ENCODE data around the gene STX3.

Gene STX3

GRCh38 chr11:59767225-59767611, 12.0 kb downstream of the STX3 start:
- DNase-seq (ENCODE audit: low read depth) = no peak
- TF ChIP-seq, protein P1, sequence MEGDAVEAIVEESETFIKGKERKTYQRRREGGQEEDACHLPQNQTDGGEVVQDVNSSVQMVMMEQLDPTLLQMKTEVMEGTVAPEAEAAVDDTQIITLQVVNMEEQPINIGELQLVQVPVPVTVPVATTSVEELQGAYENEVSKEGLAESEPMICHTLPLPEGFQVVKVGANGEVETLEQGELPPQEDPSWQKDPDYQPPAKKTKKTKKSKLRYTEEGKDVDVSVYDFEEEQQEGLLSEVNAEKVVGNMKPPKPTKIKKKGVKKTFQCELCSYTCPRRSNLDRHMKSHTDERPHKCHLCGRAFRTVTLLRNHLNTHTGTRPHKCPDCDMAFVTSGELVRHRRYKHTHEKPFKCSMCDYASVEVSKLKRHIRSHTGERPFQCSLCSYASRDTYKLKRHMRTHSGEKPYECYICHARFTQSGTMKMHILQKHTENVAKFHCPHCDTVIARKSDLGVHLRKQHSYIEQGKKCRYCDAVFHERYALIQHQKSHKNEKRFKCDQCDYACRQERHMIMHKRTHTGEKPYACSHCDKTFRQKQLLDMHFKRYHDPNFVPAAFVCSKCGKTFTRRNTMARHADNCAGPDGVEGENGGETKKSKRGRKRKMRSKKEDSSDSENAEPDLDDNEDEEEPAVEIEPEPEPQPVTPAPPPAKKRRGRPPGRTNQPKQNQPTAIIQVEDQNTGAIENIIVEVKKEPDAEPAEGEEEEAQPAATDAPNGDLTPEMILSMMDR (conservative IDR thresholded peaks at IDR 0.05; ENCODE audit: low read length) = no peak
- H3K4me3 ChIP-seq (ENCODE audit: low read length) = no peak overlapping the region

DNA sequence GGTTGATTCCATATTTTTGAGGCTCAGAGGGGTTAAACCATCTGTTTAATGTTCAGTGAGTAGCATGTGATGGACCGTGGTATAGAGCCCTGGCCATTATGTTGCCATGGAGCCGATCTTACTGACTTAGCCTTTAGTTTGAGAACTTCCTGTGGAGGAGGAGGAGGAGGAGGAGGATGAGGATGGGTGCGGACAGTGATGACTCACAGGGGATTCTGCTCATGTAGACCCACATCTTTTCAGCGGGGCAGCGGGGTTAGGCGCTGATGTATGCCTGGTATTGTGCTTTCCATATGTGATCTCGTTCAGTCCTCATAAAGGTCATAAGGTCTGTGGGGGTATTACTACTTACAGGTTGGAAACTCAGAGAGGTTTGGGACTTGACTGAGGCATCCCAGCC, 13.9 kb downstream of the STX3 start:
- TF ChIP-seq, protein P1 (conservative IDR thresholded peaks at IDR 0.05; ENCODE audit: low read length) = no peak
- no peak overlapping the region for H3K4me3 ChIP-seq (ENCODE audit: low read length)
- no peak for DNase-seq (ENCODE audit: low read depth)

GRCh38 chr11:59769828-59770227, 14.7 kb downstream of the STX3 start:
- DNase-seq (ENCODE audit: low read depth) = no peak
- H3K4me3 ChIP-seq (ENCODE audit: low read length) = no peak overlapping the region
- TF ChIP-seq, protein P1 (conservative IDR thresholded peaks at IDR 0.05; ENCODE audit: low read length) = no peak

DNA sequence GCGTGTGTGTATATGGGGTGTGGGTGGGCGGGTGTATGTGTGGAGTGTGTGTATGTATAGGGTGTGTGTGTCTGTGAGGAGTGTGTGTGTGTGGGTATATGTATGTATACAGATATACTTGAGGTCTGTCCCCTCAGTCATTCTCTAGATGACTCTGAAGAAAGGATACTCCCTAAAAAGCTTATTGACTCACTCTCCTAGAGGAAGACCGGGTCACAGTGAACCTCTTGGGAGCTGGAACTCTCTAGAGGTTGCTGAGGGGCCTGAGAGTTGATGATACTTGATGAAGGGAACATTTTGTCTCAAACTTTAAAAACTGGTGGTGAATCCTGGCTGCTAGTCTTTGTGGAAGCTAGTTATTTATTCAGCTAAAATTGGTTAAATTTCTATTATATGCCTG, 15.1 kb downstream of the STX3 start:
- no peak overlapping the region for H3K4me3 ChIP-seq (ENCODE audit: low read length)
- no peak for DNase-seq (ENCODE audit: low read depth)
- TF ChIP-seq, protein P1 (conservative IDR thresholded peaks at IDR 0.05; ENCODE audit: low read length) = no peak

- no peak for DNase-seq (ENCODE audit: low read depth)
- TF ChIP-seq, protein P1 (conservative IDR thresholded peaks at IDR 0.05; ENCODE audit: low read length) = no peak
- H3K4me3 ChIP-seq (ENCODE audit: low read length) = no peak overlapping the region
Observed at GRCh38 chr11:59770869-59771268, 15.7 kb downstream of the STX3 start.

DNA sequence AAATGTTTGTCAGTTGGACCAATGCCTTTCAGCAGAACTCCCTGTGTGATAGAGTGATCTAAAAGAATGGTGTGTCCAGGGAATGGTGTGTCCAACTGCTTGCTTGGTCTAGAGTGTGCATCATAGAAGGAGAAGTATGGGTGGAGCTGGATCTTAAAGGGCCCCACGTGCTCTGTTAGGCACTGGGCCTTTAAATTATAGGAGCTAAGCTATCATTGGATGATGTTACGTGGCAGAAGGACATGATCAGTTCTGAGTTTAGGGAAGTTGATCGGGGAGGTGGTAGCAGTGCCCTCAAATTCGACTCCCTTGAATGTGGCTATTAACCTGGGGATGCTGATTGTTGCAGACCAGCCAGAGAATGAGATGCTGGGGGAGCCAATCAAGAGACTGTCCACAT, 16.4 kb downstream of the STX3 start:
- H3K4me3 ChIP-seq (ENCODE audit: low read length) = no peak overlapping the region
- no peak for DNase-seq (ENCODE audit: low read depth)
- TF ChIP-seq, protein P1 (conservative IDR thresholded peaks at IDR 0.05; ENCODE audit: low read length) = no peak

DNA sequence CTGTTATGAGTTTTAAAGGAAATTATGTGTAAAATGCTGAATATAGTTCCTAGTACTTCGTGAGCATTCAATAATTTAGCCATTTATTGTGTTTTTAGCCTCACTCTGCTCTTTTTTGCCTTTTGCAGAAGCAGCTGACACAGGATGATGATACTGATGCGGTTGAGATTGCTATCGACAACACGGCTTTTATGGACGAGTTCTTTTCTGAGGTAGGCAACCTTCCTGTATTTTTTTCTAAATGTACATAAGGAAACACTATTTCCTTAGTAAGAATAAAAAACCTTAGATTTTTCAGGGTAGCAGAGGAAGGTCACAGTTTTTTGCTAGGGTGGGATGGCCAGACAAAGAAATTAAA, 17.9 kb downstream of the STX3 start:
- no peak for DNase-seq (ENCODE audit: low read depth)
- no peak overlapping the region for H3K4me3 ChIP-seq (ENCODE audit: low read length)
- TF ChIP-seq, protein P1 (conservative IDR thresholded peaks at IDR 0.05; ENCODE audit: low read length) = no peak
